NCI-H1048 (cell line): ENCODE data around the gene ZNF362.

Experiments used
- DNase-seq: peaks from one replicate; lab custom pipeline; 2025; lab: John Stamatoyannopoulos, UW

Gene ZNF362

GRCh38 chr1:33324677-33325575 lies 68.6 kb downstream of the ZNF362 start:
- no peak for DNase-seq

DNA sequence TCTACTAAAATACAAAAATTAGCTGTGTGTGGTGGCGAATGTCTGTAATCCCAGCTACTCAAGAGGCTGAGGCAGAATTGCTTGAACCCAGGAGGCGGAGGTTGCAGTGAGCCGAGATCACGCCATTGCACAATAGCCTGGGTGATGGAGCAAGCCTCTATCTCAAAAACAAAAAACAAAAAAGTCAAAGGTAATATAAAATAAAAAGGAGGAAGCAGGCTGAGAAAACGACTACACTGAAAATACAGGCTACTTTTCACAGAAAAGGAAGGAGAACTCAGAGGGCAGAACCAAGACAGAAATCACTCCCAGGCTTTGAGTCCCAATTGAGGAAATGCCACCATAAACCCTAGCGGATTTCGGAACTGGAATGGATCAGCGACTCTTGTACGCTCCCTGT lies 70.5 kb downstream of the ZNF362 start:
- DNase-seq, result no peak

GRCh38 chr1:33327587-33328325 lies 71.5 kb downstream of the ZNF362 start:
- no peak for DNase-seq

DNA sequence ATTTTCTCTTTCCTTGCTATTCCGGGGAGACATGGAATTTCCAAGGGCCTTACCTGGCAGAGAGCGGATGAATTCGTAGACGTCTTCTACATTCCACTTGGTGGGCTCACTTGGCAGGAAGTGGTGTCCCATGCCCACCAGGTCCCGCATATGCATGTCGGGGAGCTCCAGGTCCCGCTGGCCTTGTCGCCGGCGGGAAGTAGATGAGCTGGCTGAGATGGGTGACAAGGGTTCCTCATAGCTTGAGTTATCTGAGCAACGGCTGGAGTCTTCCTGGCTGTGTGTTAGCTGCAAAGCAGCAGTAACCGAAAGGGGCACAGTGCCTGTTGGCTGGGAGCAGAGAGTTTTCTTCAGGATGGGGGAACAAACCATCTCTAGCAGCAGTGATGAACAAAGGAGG lies 72.5 kb downstream of the ZNF362 start:
- DNase-seq, result no peak

DNA sequence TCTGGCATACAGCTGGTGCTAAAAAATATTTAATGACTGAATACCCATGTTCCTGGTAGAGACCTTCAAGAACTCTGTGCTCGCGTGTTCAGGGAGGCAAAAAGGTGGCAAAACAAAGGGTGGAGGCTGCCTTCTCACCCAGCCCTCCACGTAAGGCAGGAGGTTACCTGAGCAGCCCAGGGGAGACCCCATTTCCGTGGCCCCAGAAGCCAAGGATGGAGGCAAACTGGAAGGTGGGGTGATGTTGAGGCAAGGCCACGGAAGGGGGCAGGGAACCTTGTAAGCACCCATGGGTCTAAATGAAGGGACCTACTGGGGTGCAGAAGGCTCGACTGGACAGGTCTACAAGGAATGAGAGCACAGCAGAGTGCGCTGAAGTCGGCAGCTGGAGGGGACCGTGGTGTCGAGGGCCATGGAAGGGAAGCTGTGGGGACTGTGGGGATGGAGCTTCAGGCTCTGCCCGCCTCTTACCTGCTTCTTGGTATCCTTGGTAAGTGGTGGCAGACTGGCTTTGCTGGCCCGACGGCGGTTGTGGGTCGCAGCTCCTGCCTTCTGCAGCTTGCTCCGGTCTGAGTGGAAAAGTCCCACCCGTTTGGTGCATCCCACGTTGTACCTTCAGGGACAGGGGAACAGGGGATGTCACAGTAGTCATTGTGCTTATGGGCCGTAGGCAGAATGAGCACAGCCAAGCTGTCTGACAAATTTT lies 73.5 kb downstream of the ZNF362 start:
- no peak for DNase-seq

DNA sequence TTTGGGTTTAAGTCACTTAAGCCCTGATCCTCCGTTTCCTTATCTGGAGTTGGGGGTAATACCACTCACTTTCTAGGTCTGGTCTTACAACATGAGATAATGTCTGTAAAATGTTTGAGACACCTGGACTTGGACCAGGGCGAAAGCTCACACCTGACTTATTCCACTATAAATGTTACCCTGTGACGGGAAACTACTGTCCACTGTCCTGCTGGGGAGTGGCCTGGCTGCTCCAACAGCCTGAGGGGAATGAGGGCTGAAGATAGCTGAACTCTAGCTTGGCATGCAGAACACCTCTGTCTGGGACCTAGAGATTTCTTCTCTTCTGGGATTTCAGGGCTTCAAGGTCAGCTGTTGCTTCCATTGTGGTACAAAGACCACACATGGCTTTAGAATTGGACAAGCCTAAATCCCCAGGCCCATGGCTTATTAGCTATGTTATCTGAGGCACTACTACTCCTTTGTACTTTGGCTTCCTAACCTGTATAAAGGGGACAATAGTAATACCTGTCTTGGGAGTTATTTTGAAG lies 74.1 kb downstream of the ZNF362 start:
- DNase-seq, result no peak

GRCh38 chr1:33330906-33331305 lies 74.6 kb downstream of the ZNF362 start:
- no peak for DNase-seq

DNA sequence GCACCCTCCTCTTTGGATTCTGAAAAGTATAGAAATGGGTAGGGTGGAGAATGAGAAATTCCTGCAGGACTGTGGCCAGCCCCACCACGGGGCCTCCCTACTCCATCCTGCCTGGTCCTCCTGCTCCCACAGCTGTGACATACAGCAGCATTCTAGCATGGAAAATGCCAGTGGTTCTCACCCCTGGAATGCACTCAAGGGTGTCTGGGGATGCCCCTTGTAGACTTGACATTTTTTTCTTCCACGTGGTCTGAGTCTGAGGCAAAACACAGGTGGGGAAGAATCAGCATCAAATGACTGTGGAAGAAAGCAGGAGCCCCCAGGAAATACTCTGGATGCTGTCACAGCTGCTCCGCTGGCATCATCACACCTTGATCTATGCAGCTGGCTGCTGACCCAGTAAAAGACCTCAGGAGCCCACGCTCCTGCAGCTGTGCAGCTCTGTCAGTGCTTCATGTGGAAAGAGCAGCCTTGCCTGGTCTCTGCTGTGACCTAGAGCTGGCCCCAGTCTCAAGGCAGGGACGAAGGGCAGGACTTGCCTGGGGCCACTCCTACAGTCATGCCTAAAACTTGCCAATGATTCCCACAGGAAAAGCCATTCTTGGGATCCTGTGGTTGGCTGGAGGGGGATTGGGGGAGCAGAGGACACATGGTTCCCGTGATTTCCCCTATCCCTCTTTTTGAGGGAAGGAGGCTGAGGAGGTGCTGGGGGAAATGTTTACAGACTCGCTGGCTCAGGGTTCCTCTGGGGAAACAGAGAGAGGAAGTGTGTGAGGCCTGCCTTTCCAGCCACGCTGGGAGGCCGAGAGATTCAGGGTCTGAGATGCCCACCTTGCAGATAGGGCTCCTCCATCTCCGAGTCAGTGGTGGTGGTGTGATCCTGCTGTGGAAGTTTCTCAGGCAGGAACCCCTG lies 75.4 kb downstream of the ZNF362 start:
- DNase-seq, result no peak

DNA sequence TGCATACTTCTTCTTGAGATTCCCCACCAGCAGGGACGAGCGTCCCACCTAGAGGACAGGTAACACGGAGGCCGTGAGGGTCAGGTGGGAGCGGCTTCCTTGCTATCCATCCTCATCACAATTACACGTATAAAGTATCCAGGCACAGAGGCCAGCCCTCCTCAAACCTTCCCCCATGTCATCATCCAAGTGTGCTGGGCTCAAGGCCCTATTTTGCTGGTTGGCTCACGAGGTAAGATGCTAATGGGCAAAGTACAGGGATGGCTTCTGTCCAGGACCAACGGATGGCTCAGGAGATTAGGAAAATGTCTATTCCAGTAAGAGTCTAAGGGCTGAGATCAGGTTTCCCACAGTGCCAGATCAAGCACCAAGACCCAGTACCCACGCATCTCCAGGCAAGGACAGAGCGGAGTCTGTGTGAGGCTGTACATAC lies 76.1 kb downstream of the ZNF362 start:
- DNase-seq, result no peak

DNA sequence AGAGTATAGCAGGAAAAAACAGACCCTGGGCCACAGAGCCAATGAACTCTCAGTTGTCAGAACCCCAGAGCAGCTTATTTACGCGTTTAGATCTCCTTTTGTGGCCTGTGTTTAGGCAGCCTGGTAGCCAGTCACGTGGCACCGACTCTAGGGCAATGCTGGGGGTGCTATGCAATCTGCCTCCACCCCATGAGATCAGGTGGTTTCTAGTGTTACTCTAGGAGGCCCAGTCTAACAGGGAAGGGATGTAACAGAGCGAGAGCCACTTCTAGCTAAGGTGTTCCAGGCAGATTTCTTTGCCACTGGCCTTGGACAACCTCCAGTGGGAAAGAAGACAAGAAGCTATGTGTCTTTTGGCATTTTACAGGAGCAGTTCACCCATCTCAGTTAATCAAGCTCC lies 76.6 kb downstream of the ZNF362 start:
- DNase-seq, result no peak

- DNase-seq, result no peak
Measured at GRCh38 chr1:33334081-33334552, 77.8 kb downstream of the ZNF362 start.

- no peak for DNase-seq
Measured at GRCh38 chr1:33335020-33335419, 78.7 kb downstream of the ZNF362 start.

- no peak for DNase-seq
Measured at GRCh38 chr1:33336580-33336979, 80.3 kb downstream of the ZNF362 start.

DNA sequence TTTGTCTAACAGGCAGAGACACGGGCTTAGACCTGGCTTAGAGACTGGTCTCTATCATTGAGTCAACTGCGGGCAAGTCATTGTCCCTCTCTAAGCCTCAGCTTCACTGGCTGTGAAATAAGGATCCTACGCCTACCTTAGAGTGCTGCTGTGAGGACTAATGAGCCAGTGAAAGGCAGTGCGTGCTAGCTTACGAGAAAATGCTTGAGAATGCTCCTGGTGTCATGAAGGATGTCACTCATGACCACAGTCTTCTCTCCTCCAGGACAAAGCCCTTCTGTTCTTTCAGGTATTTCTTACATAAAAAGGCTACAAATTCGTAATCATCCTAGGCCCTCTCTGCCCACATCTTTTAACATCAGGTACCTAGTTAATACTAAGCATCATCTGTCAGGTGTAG lies 81.1 kb downstream of the ZNF362 start:
- no peak for DNase-seq

- DNase-seq, result no peak
Measured at GRCh38 chr1:33338048-33338439, 81.8 kb downstream of the ZNF362 start.

- peak; percentile 23 for DNase-seq
Measured at GRCh38 chr1:33338440-33339211, 82.3 kb downstream of the ZNF362 start.

- DNase-seq, result no peak
Measured at GRCh38 chr1:33339413-33339812, 83.1 kb downstream of the ZNF362 start.

DNA sequence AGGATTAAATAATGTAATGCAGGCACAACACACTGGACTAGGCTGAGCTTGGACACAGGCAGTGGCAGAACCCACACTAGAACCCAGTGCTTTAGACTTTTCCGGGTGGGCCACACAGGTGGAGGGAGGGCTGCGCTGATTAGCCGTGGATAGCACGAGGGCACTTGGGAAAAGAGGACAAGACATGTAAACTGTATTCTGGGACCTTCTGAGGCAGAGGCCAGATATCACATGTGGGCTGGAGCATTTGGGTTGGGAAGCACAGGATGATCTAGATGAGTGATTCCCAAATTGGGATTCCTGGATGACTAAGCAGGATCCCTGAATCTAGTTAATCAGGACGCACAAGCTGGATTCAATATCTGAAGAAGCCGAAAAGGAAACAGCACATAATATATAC lies 84.9 kb downstream of the ZNF362 start:
- DNase-seq, result no peak

DNA sequence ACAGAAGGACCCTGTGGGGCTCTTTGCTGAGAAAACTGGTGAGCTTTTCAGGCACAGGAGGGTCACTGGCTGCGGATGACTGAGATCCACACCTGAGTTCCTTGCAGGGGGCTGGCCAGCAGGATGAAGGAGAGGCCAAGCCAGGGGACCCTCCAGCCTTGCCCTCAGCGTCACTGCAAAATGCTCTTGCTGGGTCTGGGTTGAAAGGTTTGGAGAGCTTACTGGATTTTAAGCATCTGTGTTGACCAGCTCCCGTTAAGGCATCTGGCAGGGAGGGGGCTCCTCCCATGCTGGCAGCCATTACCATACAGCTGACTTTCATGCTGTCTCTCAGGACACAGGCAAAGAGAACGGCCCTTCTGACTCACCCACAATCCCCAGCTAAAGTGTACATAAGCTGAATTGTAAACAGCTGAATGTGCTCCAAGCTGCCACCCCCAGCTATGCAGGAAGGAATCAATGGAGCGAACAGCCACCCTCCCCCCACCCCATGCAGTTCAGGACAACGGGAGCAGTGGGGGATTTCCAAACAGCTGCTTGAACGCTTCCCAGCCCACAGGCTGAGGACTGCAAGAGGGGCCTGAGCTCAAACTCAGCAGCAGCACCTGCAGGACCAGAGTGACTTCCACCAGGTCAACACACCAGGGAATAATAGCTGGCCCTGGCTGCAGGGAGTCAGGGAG lies 85.9 kb downstream of the ZNF362 start:
- DNase-seq, result no peak

GRCh38 chr1:33343539-33343938 lies 87.2 kb downstream of the ZNF362 start:
- DNase-seq, result no peak
